ENCODE measurements around the gene LIN28A. TPM values are rescaled to one million over a fixed set of nuclear protein-coding genes. Genes with fewer than 3 reads are reported as not detected.

LIN28A gene
- polyA plus RNA-seq, 1 of the 3 experiments (the other 2 are of a cell fraction), result not detected

- no peak overlapping the region for H3K4me3 ChIP-seq (ENCODE audit: low read depth in 2 of 2, low read length in 1 of 2)
- TF ChIP-seq NRF1 (IDR thresholded peaks at IDR 0.05; ENCODE audit: low read depth, low read length) (no peak), RXRA (IDR thresholded peaks at IDR 0.05; ENCODE audit: borderline replicate concordance, low read depth) (no peak), FOXM1 (IDR thresholded peaks at IDR 0.05; ENCODE audit: low read depth) (no peak), CHD2 (IDR thresholded peaks at IDR 0.05; ENCODE audit: low read length, partially characterized antibody) (no peak), JUND (IDR thresholded peaks at IDR 0.05) (no peak), NFIC (IDR thresholded peaks at IDR 0.05; ENCODE audit: borderline replicate concordance) (no peak), TCF12 (IDR thresholded peaks at IDR 0.05) (no peak), GATA2 (CRISPR knock-in tag; IDR thresholded peaks at IDR 0.05) (no peak)
- no peak overlapping the region for H3K9ac ChIP-seq
- H3K4me2 ChIP-seq, result no peak overlapping the region
- H3K4me1 ChIP-seq (ENCODE audit: control insufficient read depth in 1 of 2, insufficient read depth in 2 of 2, low read depth in 1 of 2, low read length in 1 of 2), result peaks cover 0 to 7% of the 10 kb centered on the region in 2 experiments; a peak in 1 of 4 replicates
- H3K9me2 ChIP-seq, result no peaks in the 10 kb centered on the region
- no peak overlapping the region for H3K27ac ChIP-seq (ENCODE audit: low read depth in 2 of 2, low read length in 1 of 2)
- no peaks in the 10 kb centered on the region for H3K9me3 ChIP-seq
- H3K36me3 ChIP-seq (replicated peaks in 1 of 2; ENCODE audit: control insufficient read depth in 1 of 2, insufficient read depth in 2 of 2, low read length in 1 of 2), result no peaks in the 10 kb centered on the region
- no peak for DNase-seq
- H4K20me1 ChIP-seq (ENCODE audit: insufficient read depth), result no peaks in the 10 kb centered on the region
- H3K79me2 ChIP-seq (ENCODE audit: insufficient read depth), result no peaks in the 10 kb centered on the region
- no peaks in the 10 kb centered on the region for H3F3A ChIP-seq (replicated peaks; ENCODE audit: insufficient read depth)
- H2AFZ ChIP-seq (ENCODE audit: low read depth), result no peak overlapping the region
- 59% methylated on average over 9 of the region's 9 CpGs for WGBS (ENCODE audit: low lambda C conversion rate)
- H3K27me3 ChIP-seq (ENCODE audit: insufficient read depth), result peaks cover 5% of the 10 kb centered on the region; the same call in 1 of the 2 replicates
- ChIA-PET CTCF (interaction anchor here (1.0 to 1.5 kb wide), 2 partner anchors 18 to 21 kb away, joined by 3 read pairs; no protein-coding TSS in a partner anchor), POLR2A (no interaction called here)
These were observed 1.7 kb downstream of the LIN28A start for GRCh38 chr1:26412180-26412840.

- peaks cover 5% of the 10 kb centered on the region; the same call in 1 of the 2 replicates for H3K27me3 ChIP-seq (ENCODE audit: insufficient read depth)
- WGBS (ENCODE audit: low lambda C conversion rate), result 0% methylated on average over 1 of the region's 1 CpG
- DNase-seq, result no peak
- ChIA-PET CTCF (interaction anchor here (1.0 to 1.5 kb wide), 2 partner anchors 17 to 22 kb away, joined by 3 read pairs; no protein-coding TSS in a partner anchor), POLR2A (no interaction called here)
- no peak overlapping the region for H3K4me2 ChIP-seq
- no peak for TF ChIP-seq ZBTB33 (IDR thresholded peaks at IDR 0.05; ENCODE audit: borderline replicate concordance, low read depth)
- peak; percentile 57; the same call in 1 of the 2 replicates for TF ChIP-seq REST (IDR thresholded peaks at IDR 0.05; ENCODE audit: low read depth, low read length)
- no peaks in the 10 kb centered on the region for H3K79me2 ChIP-seq (ENCODE audit: insufficient read depth)
- H3K36me3 ChIP-seq (replicated peaks in 1 of 2; ENCODE audit: control insufficient read depth in 1 of 2, insufficient read depth in 2 of 2, low read length in 1 of 2), result no peaks in the 10 kb centered on the region
- no peaks in the 10 kb centered on the region for H3F3A ChIP-seq (replicated peaks; ENCODE audit: insufficient read depth)
- no peak overlapping the region for H3K27ac ChIP-seq (ENCODE audit: low read depth in 2 of 2, low read length in 1 of 2)
- H4K20me1 ChIP-seq (ENCODE audit: insufficient read depth), result no peaks in the 10 kb centered on the region
- no peaks in the 10 kb centered on the region for H3K9me3 ChIP-seq
- no peak overlapping the region for H3K9ac ChIP-seq
- no peak overlapping the region for H2AFZ ChIP-seq (ENCODE audit: low read depth)
- H3K9me2 ChIP-seq, result no peaks in the 10 kb centered on the region
- no peak overlapping the region for H3K4me3 ChIP-seq (ENCODE audit: low read depth in 2 of 2, low read length in 1 of 2)
- peaks cover 0 to 7% of the 10 kb centered on the region in 2 experiments; a peak in 1 of 4 replicates for H3K4me1 ChIP-seq (ENCODE audit: control insufficient read depth in 1 of 2, insufficient read depth in 2 of 2, low read depth in 1 of 2, low read length in 1 of 2)
These were observed 2.4 kb downstream of the LIN28A start for GRCh38 chr1:26413031-26413430.

Data from SK-N-SH (cell line).